ENCODE results near the gene CBFA2T2.
"Not testable (repeated sequence)": the region's sequence is repeated elsewhere in the genome, so short reads cannot be mapped to it uniquely, and the experiment has no call there.

CBFA2T2 gene

GRCh38 chr20:33482581-33482980, 7.3 kb upstream of the CBFA2T2 start:
- DNase-seq (ENCODE audit: low read depth, low spot score), result no peak
- no peaks in the 10 kb centered on the region for H3K36me3 ChIP-seq (ENCODE audit: insufficient read depth, insufficient read length, low read length)
- H3K4me3 ChIP-seq (ENCODE audit: insufficient read length, low read depth), result no peak overlapping the region
- no peaks in the 10 kb centered on the region for H3K27me3 ChIP-seq (ENCODE audit: insufficient read depth, insufficient read length)
- H3K4me1 ChIP-seq (ENCODE audit: insufficient read depth, insufficient read length), result peaks cover 5% of the 10 kb centered on the region
- H3K9ac ChIP-seq (ENCODE audit: insufficient read length, low read depth), result no peak overlapping the region
- TF ChIP-seq ZNF274 (IDR thresholded peaks at IDR 0.05; ENCODE audit: low read depth, low read length) (no peak), SUZ12 (IDR thresholded peaks at IDR 0.05; ENCODE audit: extremely low read depth, insufficient read depth, insufficient read length) (no peak), YY1 (IDR thresholded peaks at IDR 0.05; ENCODE audit: insufficient read depth, insufficient read length) (no peak)
- H3K9me3 ChIP-seq (ENCODE audit: insufficient read depth, low read length), result no peaks in the 10 kb centered on the region

GRCh38 chr20:33483186-33483585, 6.7 kb upstream of the CBFA2T2 start:
- not testable (repeated sequence) for H3K4me3 ChIP-seq (ENCODE audit: insufficient read length, low read depth); DNase-seq (ENCODE audit: low read depth, low spot score); H3K27me3 ChIP-seq (ENCODE audit: insufficient read depth, insufficient read length); H3K36me3 ChIP-seq (ENCODE audit: insufficient read depth, insufficient read length, low read length); H3K9me3 ChIP-seq (ENCODE audit: insufficient read depth, low read length); H3K4me1 ChIP-seq (ENCODE audit: insufficient read depth, insufficient read length); H3K9ac ChIP-seq (ENCODE audit: insufficient read length, low read depth)

GRCh38 chr20:33488201-33488600, 1.7 kb upstream of the CBFA2T2 start:
- H3K4me3 ChIP-seq (ENCODE audit: insufficient read length, low read depth), result no peak overlapping the region
- H3K27me3 ChIP-seq (ENCODE audit: insufficient read depth, insufficient read length), result no peaks in the 10 kb centered on the region
- H3K9ac ChIP-seq (ENCODE audit: insufficient read length, low read depth), result no peak overlapping the region
- TF ChIP-seq ZNF274 (IDR thresholded peaks at IDR 0.05; ENCODE audit: low read depth, low read length) (no peak), YY1 (IDR thresholded peaks at IDR 0.05; ENCODE audit: insufficient read depth, insufficient read length) (no peak), SUZ12 (IDR thresholded peaks at IDR 0.05; ENCODE audit: extremely low read depth, insufficient read depth, insufficient read length) (no peak)
- DNase-seq (ENCODE audit: low read depth, low spot score), result no peak
- no peaks in the 10 kb centered on the region for H3K4me1 ChIP-seq (ENCODE audit: insufficient read depth, insufficient read length)
- H3K9me3 ChIP-seq (ENCODE audit: insufficient read depth, low read length), result no peaks in the 10 kb centered on the region
- H3K36me3 ChIP-seq (ENCODE audit: insufficient read depth, insufficient read length, low read length), result no peaks in the 10 kb centered on the region

- not testable (repeated sequence) for H3K9ac ChIP-seq (ENCODE audit: insufficient read length, low read depth); H3K9me3 ChIP-seq (ENCODE audit: insufficient read depth, low read length); H3K27me3 ChIP-seq (ENCODE audit: insufficient read depth, insufficient read length); DNase-seq (ENCODE audit: low read depth, low spot score); H3K4me1 ChIP-seq (ENCODE audit: insufficient read depth, insufficient read length); H3K4me3 ChIP-seq (ENCODE audit: insufficient read length, low read depth); H3K36me3 ChIP-seq (ENCODE audit: insufficient read depth, insufficient read length, low read length)
Measured at GRCh38 chr20:33488661-33489494, 1.0 kb upstream of the CBFA2T2 start.

- no peaks in the 10 kb centered on the region for H3K9me3 ChIP-seq (ENCODE audit: insufficient read depth, low read length)
- H3K4me1 ChIP-seq (ENCODE audit: insufficient read depth, insufficient read length), result no peaks in the 10 kb centered on the region
- H3K36me3 ChIP-seq (ENCODE audit: insufficient read depth, insufficient read length, low read length), result no peaks in the 10 kb centered on the region
- no peaks in the 10 kb centered on the region for H3K27me3 ChIP-seq (ENCODE audit: insufficient read depth, insufficient read length)
- peak overlapping the region; percentile 72 for H3K9ac ChIP-seq (ENCODE audit: insufficient read length, low read depth)
- peak; percentile 68 for DNase-seq (ENCODE audit: low read depth, low spot score)
- peak overlapping the region; percentile 45 for H3K4me3 ChIP-seq (ENCODE audit: insufficient read length, low read depth)
- TF ChIP-seq SUZ12 (IDR thresholded peaks at IDR 0.05; ENCODE audit: extremely low read depth, insufficient read depth, insufficient read length) (no peak), YY1 (IDR thresholded peaks at IDR 0.05; ENCODE audit: insufficient read depth, insufficient read length) (no peak), ZNF274 (IDR thresholded peaks at IDR 0.05; ENCODE audit: low read depth, low read length) (no peak)
Measured at GRCh38 chr20:33489495-33490022, 337 bp upstream of the CBFA2T2 start.

GRCh38 chr20:33490934-33491656, 1.2 kb downstream of the CBFA2T2 start:
- no peak for DNase-seq (ENCODE audit: low read depth, low spot score)

GRCh38 chr20:33493076-33493766, 3.3 kb downstream of the CBFA2T2 start:
- Histone ChIP-seq H3K27me3 (ENCODE audit: insufficient read depth, insufficient read length) (no peaks in the 10 kb centered on the region), H3K9ac (ENCODE audit: insufficient read length, low read depth) (no peak overlapping the region), H3K4me1 (ENCODE audit: insufficient read depth, insufficient read length) (no peaks in the 10 kb centered on the region), H3K36me3 (ENCODE audit: insufficient read depth, insufficient read length, low read length) (no peaks in the 10 kb centered on the region), H3K4me3 (ENCODE audit: insufficient read length, low read depth) (no peak overlapping the region), H3K9me3 (ENCODE audit: insufficient read depth, low read length) (no peaks in the 10 kb centered on the region)
- TF ChIP-seq ZNF274 (IDR thresholded peaks at IDR 0.05; ENCODE audit: low read depth, low read length) (no peak), YY1 (IDR thresholded peaks at IDR 0.05; ENCODE audit: insufficient read depth, insufficient read length) (no peak)
- DNase-seq (ENCODE audit: low read depth, low spot score), result no peak

More at GRCh38 chr20:33490934-33491656, 1.2 kb downstream of the CBFA2T2 start:
- peak overlapping the region; percentile 76 for H3K9ac ChIP-seq (ENCODE audit: insufficient read length, low read depth)
- H3K36me3 ChIP-seq (ENCODE audit: insufficient read depth, insufficient read length, low read length), result no peaks in the 10 kb centered on the region
- no peak for TF ChIP-seq ZNF274 (IDR thresholded peaks at IDR 0.05; ENCODE audit: low read depth, low read length)
- TF ChIP-seq YY1 (IDR thresholded peaks at IDR 0.05; ENCODE audit: insufficient read depth, insufficient read length), result no peak
- no peak for TF ChIP-seq SUZ12 (IDR thresholded peaks at IDR 0.05; ENCODE audit: extremely low read depth, insufficient read depth, insufficient read length)
- H3K4me1 ChIP-seq (ENCODE audit: insufficient read depth, insufficient read length), result no peaks in the 10 kb centered on the region
- no peaks in the 10 kb centered on the region for H3K27me3 ChIP-seq (ENCODE audit: insufficient read depth, insufficient read length)
- H3K9me3 ChIP-seq (ENCODE audit: insufficient read depth, low read length), result no peaks in the 10 kb centered on the region
- H3K4me3 ChIP-seq (ENCODE audit: insufficient read length, low read depth), result peak overlapping the region; percentile 69

GRCh38 chr20:33496776-33497175, 6.9 kb downstream of the CBFA2T2 start:
- H3K4me3 ChIP-seq (ENCODE audit: insufficient read length, low read depth); H3K9ac ChIP-seq (ENCODE audit: insufficient read length, low read depth); H3K9me3 ChIP-seq (ENCODE audit: insufficient read depth, low read length): not testable (repeated sequence)

More at GRCh38 chr20:33496776-33497175, 6.9 kb downstream of the CBFA2T2 start:
- not testable (repeated sequence) for H3K27me3 ChIP-seq (ENCODE audit: insufficient read depth, insufficient read length); H3K4me1 ChIP-seq (ENCODE audit: insufficient read depth, insufficient read length); DNase-seq (ENCODE audit: low read depth, low spot score); H3K36me3 ChIP-seq (ENCODE audit: insufficient read depth, insufficient read length, low read length)

Measured in NT2/D1 (cell line).